NCI-H510A treated with DMSO at 0.1 percent for 48 hours (cell line): Measurements from ENCODE around the gene ZNF311.
"Not testable (repeated sequence)": the region's sequence is repeated elsewhere in the genome, so short reads cannot be mapped to it uniquely, and the experiment has no call there.

Source experiments
- DNase-seq: peaks from one replicate; lab custom pipeline; 2025; lab: John Stamatoyannopoulos, UW

Gene ZNF311

DNA sequence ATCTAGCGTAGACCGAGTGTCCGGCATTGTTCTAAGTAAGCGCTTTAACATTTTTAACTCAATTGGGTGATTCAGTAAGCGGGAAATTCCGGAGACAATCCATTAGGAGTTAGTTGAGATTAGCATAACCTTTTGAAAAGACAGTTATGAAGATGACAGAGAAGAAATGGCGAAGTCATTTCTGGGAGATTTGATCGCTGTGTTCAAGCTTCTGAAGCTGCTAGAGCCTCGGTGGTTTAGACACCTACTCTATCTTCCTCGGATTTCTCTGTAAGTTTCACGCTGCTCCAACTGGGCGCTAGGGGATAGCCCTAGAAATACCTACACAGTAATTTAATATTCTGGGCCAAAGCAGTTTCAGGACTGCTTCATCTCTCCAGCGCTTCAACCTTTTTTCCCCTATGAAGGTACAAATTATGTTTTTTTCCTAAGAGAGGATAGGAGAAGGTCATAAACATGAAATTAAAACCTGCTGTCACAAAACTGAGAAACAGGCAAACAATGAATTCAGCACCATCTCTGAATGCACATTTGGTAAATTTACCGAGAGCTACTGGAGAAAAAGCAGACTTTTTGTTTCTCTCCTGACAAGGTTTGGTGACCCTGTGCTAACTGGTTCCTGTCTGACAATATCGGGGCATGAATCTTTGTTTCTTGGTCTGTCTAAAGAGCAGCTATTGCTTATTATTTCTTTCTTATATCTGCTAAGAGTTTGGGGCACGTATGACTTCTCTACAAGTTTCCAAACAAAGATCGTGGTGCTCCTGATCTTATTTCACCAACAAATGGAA is 22.4 kb downstream of the ZNF311 start:
- DNase-seq, result peak; percentile 68

GRCh38 chr6:28981833-28982475 is 23.2 kb downstream of the ZNF311 start:
- peak; percentile 87 for DNase-seq

- no peak for DNase-seq
Measured at GRCh38 chr6:28981431-28981832, 23.7 kb downstream of the ZNF311 start.

DNA sequence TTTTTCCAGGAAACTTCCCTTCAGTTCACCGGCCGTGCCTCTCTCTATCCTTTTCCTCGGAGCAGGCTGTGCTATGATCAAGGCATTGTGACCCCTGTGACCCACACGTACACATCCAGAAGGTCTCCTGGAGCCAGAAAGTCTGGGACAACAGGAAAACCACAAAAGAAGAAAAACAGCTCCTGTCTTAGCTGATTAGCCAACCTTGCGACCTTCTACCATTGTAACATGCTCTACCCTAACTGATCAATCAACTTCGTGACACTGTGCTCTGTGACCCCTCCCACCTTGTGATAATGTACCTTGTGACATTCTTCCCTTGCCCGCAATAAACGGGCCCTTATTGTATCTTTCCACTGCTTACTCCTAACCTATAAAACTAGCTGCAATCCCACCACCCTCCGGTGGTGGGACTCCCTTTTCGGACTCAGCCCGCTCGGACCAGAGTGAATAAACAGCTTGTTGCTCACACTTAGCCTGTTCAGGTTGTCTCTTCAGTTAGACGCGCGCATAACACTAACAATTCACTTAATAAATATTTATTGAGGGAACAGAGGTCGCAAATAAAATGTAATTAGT is 24.2 kb downstream of the ZNF311 start:
- peak; percentile 89 for DNase-seq

GRCh38 chr6:28980137-28980851 is 24.8 kb downstream of the ZNF311 start:
- DNase-seq, result no peak

DNA sequence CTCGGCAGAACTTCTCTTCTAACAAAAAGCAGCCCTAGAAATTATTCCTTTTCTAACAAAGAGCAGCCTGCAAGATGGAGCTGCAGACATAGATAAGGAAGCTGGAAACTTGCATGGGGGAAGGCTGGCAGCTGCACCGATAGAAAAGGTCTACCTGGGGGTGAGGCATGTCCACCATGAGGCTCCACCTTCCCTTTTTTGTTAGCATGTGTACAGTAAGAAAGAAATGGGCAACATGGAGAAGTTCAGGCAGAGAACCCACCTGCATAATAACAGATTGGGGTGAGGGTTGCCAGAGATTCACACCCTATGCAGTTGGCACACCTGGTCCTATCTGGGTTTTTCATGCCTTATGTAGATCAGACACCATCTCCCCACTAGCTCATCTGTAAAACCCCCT is 25.4 kb downstream of the ZNF311 start:
- no peak for DNase-seq

DNA sequence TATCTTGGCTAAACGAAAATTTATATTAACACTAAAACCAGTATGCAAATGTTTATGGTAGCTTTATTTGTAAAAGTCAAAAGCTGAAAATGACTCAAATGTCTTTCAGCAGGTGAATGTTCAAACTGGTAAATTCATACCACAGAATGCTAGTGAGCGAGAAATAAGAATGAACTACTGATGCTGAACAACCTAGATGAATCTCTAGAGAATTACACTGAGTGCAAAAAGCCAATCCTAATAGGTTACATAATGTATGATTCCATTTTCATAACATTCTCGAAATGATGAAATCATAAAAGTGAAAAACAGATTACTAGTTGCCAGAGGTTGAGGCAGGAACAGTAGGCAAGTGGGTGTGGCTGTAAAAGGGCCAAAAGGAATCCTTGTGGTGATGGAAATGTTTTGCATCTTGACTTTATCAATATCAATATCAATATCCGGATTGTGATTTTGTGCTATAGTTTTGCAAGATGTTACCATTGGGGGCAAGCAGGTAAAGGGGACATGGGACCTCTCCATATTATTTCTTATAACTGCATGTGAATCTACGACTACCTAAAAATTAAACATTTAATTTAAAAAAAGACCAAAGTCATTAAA is 26.1 kb downstream of the ZNF311 start:
- DNase-seq, result no peak

DNA sequence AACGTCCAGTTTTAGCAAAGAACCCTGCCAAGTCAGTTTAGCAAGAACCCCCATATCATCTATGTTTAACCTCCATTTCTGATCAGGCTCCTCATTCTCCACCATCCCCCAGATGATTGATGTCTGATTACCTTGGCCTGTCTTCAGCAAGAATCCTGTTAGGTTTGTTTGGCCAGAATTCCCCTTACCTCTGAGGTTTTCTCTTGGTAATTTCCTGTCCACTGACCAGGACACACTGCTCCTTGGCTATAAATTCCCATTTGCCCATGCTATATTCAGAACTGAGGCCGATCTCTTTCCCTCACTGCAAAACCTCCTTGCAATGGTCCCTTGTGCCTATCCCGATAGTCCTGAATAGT is 27.0 kb downstream of the ZNF311 start:
- no peak for DNase-seq

- DNase-seq, result no peak
Measured at GRCh38 chr6:28977341-28978132, 27.6 kb downstream of the ZNF311 start.

DNA sequence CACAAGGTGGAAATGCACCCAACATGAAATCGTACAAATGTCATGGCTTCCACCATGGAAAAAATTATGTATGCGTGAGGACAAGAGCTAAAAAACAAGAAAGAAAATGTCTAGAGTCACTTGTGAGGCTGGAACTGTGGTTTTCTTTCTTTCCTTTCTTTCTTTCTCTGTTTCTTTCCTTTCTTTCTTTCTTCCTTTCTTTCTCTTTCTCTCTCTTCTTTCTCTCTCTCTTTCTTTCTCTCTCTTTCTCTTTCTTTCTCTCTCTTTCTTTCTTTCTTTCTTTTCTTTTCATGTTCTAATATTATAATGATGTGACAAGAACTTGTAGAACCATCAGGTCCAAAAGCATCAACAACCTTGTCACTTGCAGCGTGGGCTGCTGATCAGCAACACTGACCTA is 28.4 kb downstream of the ZNF311 start:
- no peak for DNase-seq

DNA sequence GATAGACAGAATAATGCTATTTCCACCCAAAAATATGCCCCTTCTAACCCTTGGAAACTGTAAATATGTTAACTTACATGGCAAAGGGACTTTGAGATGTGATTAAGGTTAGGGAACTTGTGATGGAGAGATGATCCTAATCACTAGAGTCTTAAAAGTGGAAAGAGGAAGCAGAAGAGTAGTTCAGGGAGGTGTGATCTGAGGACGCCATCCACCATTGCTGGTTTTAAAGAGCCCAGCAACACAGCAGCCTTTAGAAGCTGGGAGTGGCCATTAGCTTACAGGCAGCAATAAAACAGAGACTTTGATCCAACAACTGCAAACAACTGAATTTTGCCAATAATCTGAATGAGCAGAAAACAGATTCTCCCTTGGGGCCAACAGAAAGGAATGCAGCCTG is 30.6 kb downstream of the ZNF311 start:
- no peak for DNase-seq

GRCh38 chr6:28970056-28970455 is 35.1 kb downstream of the ZNF311 start:
- not testable (repeated sequence) for DNase-seq

DNA sequence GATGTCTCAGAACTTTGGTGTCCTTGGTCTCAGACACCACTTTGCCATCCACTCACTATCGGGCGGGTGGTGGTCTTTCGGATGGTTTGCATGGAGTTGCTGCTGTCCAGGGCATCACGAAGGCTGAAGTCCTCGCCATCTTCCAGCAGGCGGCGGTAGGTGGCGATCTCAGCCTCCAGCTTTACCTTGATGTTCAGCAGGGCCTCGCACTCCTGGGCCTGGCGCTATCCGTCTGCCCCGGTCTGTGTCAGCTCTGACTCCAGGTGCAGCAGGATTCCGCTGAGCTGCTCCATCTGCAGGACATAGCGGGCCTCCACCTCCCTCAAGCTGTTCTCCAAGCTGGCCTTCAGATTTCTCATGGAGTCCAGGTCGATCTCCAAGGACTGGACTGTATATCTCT is 36.0 kb downstream of the ZNF311 start:
- DNase-seq, result no peak

DNA sequence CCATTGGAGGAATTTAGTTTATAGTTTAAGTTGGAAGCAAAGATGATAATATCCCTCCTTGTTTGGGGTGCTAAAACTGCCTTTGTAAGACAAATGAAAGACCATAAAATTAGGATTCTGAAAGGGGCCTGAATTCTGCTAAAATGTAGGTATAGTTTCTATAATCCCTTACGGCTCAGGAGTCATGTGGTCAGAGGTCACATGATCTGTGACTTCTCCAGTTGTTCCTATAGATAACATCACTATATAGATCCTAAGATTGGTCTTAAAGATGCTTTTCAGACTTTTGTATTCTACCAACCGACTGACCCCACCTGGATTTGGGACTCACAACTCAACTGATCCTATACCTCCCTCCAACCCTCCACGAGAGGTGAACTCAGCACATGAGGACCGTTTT is 36.6 kb downstream of the ZNF311 start:
- no peak for DNase-seq

DNA sequence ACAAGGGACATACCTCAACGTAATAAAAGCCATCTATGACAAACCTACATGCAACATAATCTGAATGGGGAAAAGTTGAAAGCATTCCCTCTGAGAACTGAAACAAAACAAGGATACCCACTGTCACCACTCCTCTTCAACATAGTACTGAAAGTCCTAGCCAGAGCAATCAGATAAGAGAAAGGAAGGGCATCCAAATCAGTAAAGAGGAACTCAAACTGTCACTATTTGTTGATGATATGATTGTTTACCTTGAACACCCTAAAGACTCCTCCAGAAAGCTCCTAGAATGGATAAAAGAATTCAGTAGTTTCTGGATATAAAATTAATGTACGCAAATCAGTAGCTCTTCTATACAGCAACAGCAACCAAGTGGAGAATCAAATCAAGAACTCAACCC is 39.4 kb downstream of the ZNF311 start:
- no peak for DNase-seq

DNA sequence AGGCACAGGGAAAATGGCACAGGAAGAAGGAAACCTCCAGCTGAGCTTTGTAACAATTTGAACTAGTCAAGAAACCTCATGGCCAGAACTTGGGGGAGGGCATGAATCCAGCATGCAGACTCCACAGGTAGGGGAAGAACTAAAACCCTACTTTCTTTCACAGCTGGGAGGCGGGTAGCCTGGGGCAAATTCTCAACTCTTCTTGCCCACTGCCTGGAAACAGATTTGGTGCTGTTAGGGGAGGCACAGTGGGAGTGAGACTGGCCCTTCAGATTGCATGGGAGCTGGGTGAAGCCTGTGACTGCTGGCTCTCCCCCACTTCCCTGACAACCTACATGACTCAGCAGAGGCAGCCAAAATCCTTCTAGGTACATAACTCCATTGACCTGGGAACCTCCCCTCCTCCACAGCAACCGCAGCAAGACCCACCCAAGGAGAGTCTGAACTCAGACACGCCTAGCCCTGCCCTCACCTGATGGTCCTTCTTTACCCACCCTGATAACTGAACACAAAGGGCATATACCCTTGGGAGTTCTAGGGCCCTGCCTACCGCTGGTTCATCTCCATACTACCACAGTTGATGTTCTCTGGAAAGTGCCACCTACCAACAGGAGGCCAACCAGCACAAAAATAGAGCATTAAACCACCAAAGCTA is 44.1 kb downstream of the ZNF311 start:
- no peak for DNase-seq

DNA sequence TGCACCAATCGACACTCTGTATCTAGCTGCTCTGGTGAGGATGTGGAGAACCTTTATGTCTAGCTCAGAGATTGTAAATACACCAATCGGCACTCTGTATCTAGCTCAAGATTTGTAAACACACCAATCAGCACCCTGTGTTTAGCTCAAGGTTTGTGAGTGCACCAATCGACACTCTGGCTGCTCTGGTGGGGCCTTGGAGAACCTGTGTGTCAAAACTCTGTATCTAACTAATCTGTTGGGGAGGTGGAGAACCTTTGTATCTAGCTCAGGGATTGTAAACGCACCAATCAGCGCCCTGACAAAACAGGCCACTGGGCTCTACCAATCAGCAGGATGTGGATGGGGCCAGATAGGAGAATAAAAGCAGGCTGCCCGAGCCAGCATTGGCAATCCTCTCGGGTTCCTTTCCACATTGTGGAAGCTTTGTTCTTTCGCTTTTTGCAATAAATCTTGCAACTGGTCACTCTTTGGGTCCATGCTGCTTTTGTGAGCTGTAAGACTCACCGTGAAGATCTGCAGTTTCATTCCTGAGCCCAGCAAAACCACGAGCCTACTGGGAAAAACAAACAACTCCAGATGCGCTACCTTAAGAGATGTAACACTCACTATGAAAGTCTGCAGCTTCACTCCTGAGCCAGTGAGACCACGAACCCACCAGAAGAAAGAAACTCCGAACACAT is 46.4 kb downstream of the ZNF311 start:
- not testable (repeated sequence) for DNase-seq

DNA sequence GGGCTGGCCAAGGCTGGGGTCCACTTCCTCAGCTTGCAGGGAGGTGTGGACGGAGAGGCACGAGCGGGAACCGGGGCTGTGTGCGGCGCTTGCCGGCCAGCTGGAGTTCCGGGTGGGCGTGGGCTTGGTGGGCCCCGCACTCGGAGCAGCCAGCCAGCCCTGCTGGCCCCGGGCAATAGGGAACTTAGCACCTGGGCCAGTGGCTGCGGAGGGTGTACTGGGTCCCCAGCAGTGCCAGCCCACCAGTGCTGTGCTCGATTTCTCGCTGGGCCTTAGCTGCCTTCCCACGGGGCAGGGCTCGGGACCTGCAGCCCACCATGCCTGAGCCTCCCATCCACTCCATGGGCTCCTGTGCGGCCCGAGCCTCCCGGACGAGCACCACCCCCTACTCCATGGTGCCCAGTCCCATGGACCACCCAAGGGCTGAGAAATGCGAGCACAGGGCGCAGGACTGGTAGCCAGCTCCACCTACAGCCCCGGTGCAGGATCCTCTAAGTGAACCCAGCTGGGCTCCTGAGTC is 47.3 kb downstream of the ZNF311 start:
- not testable (repeated sequence) for DNase-seq

DNA sequence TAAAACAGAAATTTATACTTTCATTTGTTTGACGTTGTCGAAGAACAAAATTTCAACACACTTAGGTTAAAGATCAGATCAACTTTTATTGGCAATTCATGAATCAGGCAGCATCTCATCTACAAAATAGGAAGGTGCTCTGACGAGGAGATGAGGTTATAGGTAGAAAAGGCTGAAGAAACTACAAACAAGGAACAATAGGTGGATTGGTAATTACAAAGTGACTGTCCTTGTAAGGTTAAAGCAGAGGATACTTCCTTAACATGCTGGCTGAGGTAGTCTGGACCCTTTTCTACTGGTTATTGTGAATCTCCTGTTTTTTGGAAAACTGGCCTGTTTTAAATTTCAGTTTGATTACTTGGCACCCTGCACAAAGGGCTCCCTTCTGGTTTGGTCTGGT is 48.8 kb downstream of the ZNF311 start:
- DNase-seq, result no peak

- peak; percentile 43 for DNase-seq
Measured at GRCh38 chr6:28953585-28954258, 51.4 kb downstream of the ZNF311 start.
